HCT116 (cell line): ENCODE results near the gene PTP4A2. TPM values are rescaled to one million over a fixed set of nuclear protein-coding genes. Genes with fewer than 3 reads are reported as not detected.
A peak's percentile ranks its signal among the peaks of the same experiment; 100 is the strongest.

Experiments used
- ATAC-seq: fragments of 200-7000 bp; cut with Tn5 transposase; 2 replicates; pipeline ENCODE4 v1.9.1; 2020; ENCODE audit warnings: mild to moderate bottlenecking, moderate library complexity
- BruUV-seq: library from RNA; stranded (reverse); fragments of 400-500 nt; replicated peaks from 2 replicates; lab custom pipeline; 2021; lab: Mats Ljungman, UMichigan
- CTCF ChIA-PET: fragments of 300-600 bp; sonication (Branson Sonifier 250); formaldehyde crosslinking; loops from one replicate; lab custom pipeline; 2021; ENCODE audit warnings: antibody characterized with exemption; lab: Charles Lee
- POLR2A ChIA-PET: fragments of 300-600, 350-600 bp; sonication (Branson Sonifier 250); formaldehyde crosslinking; loops from one replicate; lab custom pipeline; 2021; ENCODE audit warnings: antibody characterized with exemption; lab: Charles Lee
- RAD21 ChIA-PET, 2 experiments: fragments of 300-600 bp; sonication (Branson Sonifier 250); formaldehyde crosslinking; loops; one replicate each; lab custom pipeline; 2023; ENCODE audit warnings: low total read pairs in 2 of 2; ENCODE audit not compliant: uncharacterized antibody in 2 of 2, unreplicated experiment in 2 of 2, low non-redundant PET in 1 of 2; lab: Charles Lee
- DNase-seq: peaks from one replicate; pipeline ENCODE4 v3.0.0-alpha.2; 2010; ENCODE audit warnings: low read depth, low spot score
- H2AFZ ChIP-seq: fragments of 200-600 bp; shearing (Covaris generic), sonication (generic); 2 replicates; pipeline ENCODE4 v1.6.1; 2017; ENCODE audit warnings: low read depth, mixed run types, mixed read lengths, antibody characterized with exemption, low read length; ENCODE audit not compliant: poor library complexity, severe bottlenecking
- H3K27ac ChIP-seq: 2 replicates; pipeline ENCODE4 v1.5.1; 2012; ENCODE audit warnings: low read depth, low read length
- H3K27me3 ChIP-seq: fragments of 200-600 bp; sonication (generic); 2 replicates; pipeline ENCODE4 v1.6.1; 2016; ENCODE audit warnings: mixed run types, low read length, mixed read lengths; ENCODE audit not compliant: insufficient read depth
- H3K36me3 ChIP-seq, 2 experiments: fragments of 200-500 bp in 1 of 2; fragments of 200-600 bp in 1 of 2; sonication (Bioruptor generic) in 1 of 2; sonication (generic) in 1 of 2; 2 replicates each; pipeline versions ENCODE4 v1.5.1 to v1.6.1; 2014 to 2016; ENCODE audit warnings: low read length in 2 of 2, inconsistent platforms in 1 of 2, mixed read lengths in 1 of 2, mixed run types in 1 of 2; ENCODE audit not compliant: insufficient read depth in 2 of 2, control insufficient read depth in 1 of 2
- H3K4me1 ChIP-seq, 2 experiments: fragments of 200-600 bp in 1 of 2; sonication (generic) in 1 of 2; 2 replicates each; pipeline versions ENCODE4 v1.5.1 to v1.6.1; 2012 to 2017; ENCODE audit warnings: low read length in 2 of 2, inconsistent platforms in 1 of 2, mild to moderate bottlenecking in 1 of 2, mixed read lengths in 1 of 2, mixed run types in 1 of 2, moderate library complexity in 1 of 2; ENCODE audit not compliant: insufficient read depth in 2 of 2, control insufficient read depth in 1 of 2
- H3K4me2 ChIP-seq: fragments of 200-600 bp; sonication (generic); 2 replicates; pipeline ENCODE4 v1.6.1; 2017; ENCODE audit warnings: mixed run types, low read length, mixed read lengths
- H3K4me3 ChIP-seq, 2 experiments: fragments of 200-600 bp in 1 of 2; sonication (generic) in 1 of 2; replicated peaks in 1 of 2; 2 replicates each; pipeline ENCODE4 v1.5.1; 2011 to 2016; ENCODE audit warnings: low read length in 2 of 2, control low read depth in 1 of 2, low read depth in 1 of 2, mild to moderate bottlenecking in 1 of 2, mixed read lengths in 1 of 2, mixed run types in 1 of 2
- H3K79me2 ChIP-seq: fragments of 200-600 bp; sonication (generic); 2 replicates; pipeline ENCODE4 v1.6.1; 2017; ENCODE audit warnings: mild to moderate bottlenecking, mixed run types, low read length, moderate library complexity, mixed read lengths; ENCODE audit not compliant: insufficient read depth
- H3K9ac ChIP-seq: fragments of 200-600 bp; sonication (generic); 2 replicates; pipeline ENCODE4 v1.6.1; 2016; ENCODE audit warnings: low read length, mixed read lengths
- H3K9me2 ChIP-seq: fragments of 200-600 bp; sonication (generic), shearing (Covaris generic); 2 replicates; pipeline ENCODE4 v1.6.1; 2017; ENCODE audit warnings: mixed run types, mild to moderate bottlenecking, moderate library complexity; ENCODE audit not compliant: insufficient read depth
- H3K9me3 ChIP-seq, 2 experiments: fragments of 200-500 bp in 1 of 2; fragments of 200-600 bp in 1 of 2; sonication (Bioruptor generic) in 1 of 2; sonication (generic) in 1 of 2; 2 replicates each; pipeline ENCODE4 v1.6.1; 2014 to 2017; ENCODE audit warnings: low read length in 2 of 2, mixed read lengths in 2 of 2, inconsistent platforms in 1 of 2, low read depth in 1 of 2, mild to moderate bottlenecking in 1 of 2, mixed run types in 1 of 2, moderate library complexity in 1 of 2; ENCODE audit not compliant: control insufficient read depth in 1 of 2, insufficient read depth in 1 of 2
- H4K20me1 ChIP-seq: fragments of 200-600 bp; sonication (generic), shearing (Covaris generic); 2 replicates; pipeline ENCODE4 v1.6.1; 2017; ENCODE audit warnings: mixed run types, mild to moderate bottlenecking, moderate library complexity; ENCODE audit not compliant: insufficient read depth
- CBX3 ChIP-seq: IDR thresholded peaks from 2 replicates; pipeline ENCODE4 v1.6.1; 2012; ENCODE audit warnings: low read depth
- CEBPB ChIP-seq: IDR thresholded peaks from 2 replicates; pipeline ENCODE4 v1.6.1; 2012; ENCODE audit warnings: low read depth
- EZH2 ChIP-seq: fragments of 200-600 bp; sonication (generic); IDR thresholded peaks from 2 replicates; pipeline ENCODE4 v1.6.1; 2017; ENCODE audit warnings: antibody characterized with exemption, mixed run types
- FOSL1 ChIP-seq: IDR thresholded peaks from 2 replicates; pipeline ENCODE4 v1.6.1; 2012; ENCODE audit warnings: low read depth
- JUND ChIP-seq: IDR thresholded peaks from 2 replicates; pipeline ENCODE4 v1.6.1; 2012
- MAX ChIP-seq: IDR thresholded peaks from 2 replicates; pipeline ENCODE4 v1.6.1; 2012
- POLR2AphosphoS5 ChIP-seq: IDR thresholded peaks from 2 replicates; pipeline ENCODE4 v1.6.1; 2011; ENCODE audit warnings: mild to moderate bottlenecking, low read depth, low read length, moderate library complexity
- RAD21 ChIP-seq: IDR thresholded peaks from 2 replicates; pipeline ENCODE4 v1.6.1; 2012; ENCODE audit warnings: low read depth, mild to moderate bottlenecking
- SP1 ChIP-seq: IDR thresholded peaks from 2 replicates; pipeline ENCODE4 v1.6.1; 2012; ENCODE audit warnings: low read depth
- YY1 ChIP-seq: IDR thresholded peaks from 2 replicates; pipeline ENCODE4 v1.6.1; 2011; ENCODE audit warnings: low read length, low read depth, moderate library complexity, mild to moderate bottlenecking; ENCODE audit not compliant: insufficient replicate concordance; ENCODE audit errors: extremely low read depth
- ZBTB33 ChIP-seq: IDR thresholded peaks from 2 replicates; pipeline ENCODE4 v1.6.1; 2011; ENCODE audit warnings: mild to moderate bottlenecking, low read length, moderate library complexity; ENCODE audit not compliant: insufficient replicate concordance; ENCODE audit errors: extremely low read depth
- ZFX ChIP-seq: fragments of 450-650 bp; IDR thresholded peaks from 2 replicates; pipeline ENCODE4 v1.6.1; 2017
- ZNF274 ChIP-seq: fragments of 200-500 bp; sonication (Bioruptor generic); IDR thresholded peaks from 2 replicates; pipeline ENCODE4 v1.6.1; 2014; ENCODE audit warnings: mild to moderate bottlenecking, low read depth, low read length, inconsistent platforms
- intact Hi-C: fragments of 100-400 bp; cut with micrococcal nuclease; formaldehyde crosslinking; loops from 2 replicates; pipeline ENCODE4 v1.10.0; 2022
- total RNA-seq: library from RNA; stranded (reverse); gene quantifications from one replicate; pipeline ENCODE4 v1.2.1, GENCODE V29; 2021; ENCODE audit not compliant: unreplicated experiment
- TF ChIP-seq, protein P1 (sequence below): IDR thresholded peaks from 2 replicates; pipeline ENCODE4 v1.6.1; 2012; ENCODE audit warnings: low read depth

Gene PTP4A2
- total RNA-seq, 1 experiment from 2014 or later: 267 TPM

- TF ChIP-seq ZBTB33: no peak
Observed at GRCh38 chr1:31955917-31956736, 18.0 kb upstream of the PTP4A2 start (continued).

- BruUV-seq: no TSS peak
- peak; percentile 79 for ATAC-seq
- H4K20me1 ChIP-seq: no peaks in the 10 kb centered on the region
- peak; percentile 66 for DNase-seq
- RAD21 ChIA-PET: interaction anchor here in 1 of 2 experiments (0.7 kb wide), 2 partner anchors 9 to 10 kb away, joined by 3 read pairs; no protein-coding TSS in a partner anchor
- no peak overlapping the region for H3K4me3 ChIP-seq
- peak overlapping the region; percentile 29 for H3K4me2 ChIP-seq
- H3K9ac ChIP-seq: peak overlapping the region; percentile 41
- no peak overlapping the region for H2AFZ ChIP-seq
- intact Hi-C loops: no loop called here
- H3K27ac ChIP-seq: peak overlapping the region; percentile 69
- no peaks in the 10 kb centered on the region for H3K9me2 ChIP-seq
- no peaks in the 10 kb centered on the region for H3K9me3 ChIP-seq
- no peaks in the 10 kb centered on the region for H3K79me2 ChIP-seq
- no peaks in the 10 kb centered on the region for H3K27me3 ChIP-seq
- no peaks in the 10 kb centered on the region for H3K36me3 ChIP-seq
- TF ChIP-seq, protein P1, sequence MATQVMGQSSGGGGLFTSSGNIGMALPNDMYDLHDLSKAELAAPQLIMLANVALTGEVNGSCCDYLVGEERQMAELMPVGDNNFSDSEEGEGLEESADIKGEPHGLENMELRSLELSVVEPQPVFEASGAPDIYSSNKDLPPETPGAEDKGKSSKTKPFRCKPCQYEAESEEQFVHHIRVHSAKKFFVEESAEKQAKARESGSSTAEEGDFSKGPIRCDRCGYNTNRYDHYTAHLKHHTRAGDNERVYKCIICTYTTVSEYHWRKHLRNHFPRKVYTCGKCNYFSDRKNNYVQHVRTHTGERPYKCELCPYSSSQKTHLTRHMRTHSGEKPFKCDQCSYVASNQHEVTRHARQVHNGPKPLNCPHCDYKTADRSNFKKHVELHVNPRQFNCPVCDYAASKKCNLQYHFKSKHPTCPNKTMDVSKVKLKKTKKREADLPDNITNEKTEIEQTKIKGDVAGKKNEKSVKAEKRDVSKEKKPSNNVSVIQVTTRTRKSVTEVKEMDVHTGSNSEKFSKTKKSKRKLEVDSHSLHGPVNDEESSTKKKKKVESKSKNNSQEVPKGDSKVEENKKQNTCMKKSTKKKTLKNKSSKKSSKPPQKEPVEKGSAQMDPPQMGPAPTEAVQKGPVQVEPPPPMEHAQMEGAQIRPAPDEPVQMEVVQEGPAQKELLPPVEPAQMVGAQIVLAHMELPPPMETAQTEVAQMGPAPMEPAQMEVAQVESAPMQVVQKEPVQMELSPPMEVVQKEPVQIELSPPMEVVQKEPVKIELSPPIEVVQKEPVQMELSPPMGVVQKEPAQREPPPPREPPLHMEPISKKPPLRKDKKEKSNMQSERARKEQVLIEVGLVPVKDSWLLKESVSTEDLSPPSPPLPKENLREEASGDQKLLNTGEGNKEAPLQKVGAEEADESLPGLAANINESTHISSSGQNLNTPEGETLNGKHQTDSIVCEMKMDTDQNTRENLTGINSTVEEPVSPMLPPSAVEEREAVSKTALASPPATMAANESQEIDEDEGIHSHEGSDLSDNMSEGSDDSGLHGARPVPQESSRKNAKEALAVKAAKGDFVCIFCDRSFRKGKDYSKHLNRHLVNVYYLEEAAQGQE: no peak
- TF ChIP-seq MAX: peak; percentile 98
- no peak for TF ChIP-seq EZH2
- peak; percentile 47 for TF ChIP-seq YY1
- peak; percentile 34 for TF ChIP-seq ZFX
- peak; percentile 95 for TF ChIP-seq CEBPB
- peak; percentile 42 for TF ChIP-seq ZBTB33
- peak; percentile 47 for TF ChIP-seq FOSL1
- no peak for TF ChIP-seq RAD21
- TF ChIP-seq SP1: peak; percentile 91
- peak; percentile 49; the same call in 1 of the 2 replicates for TF ChIP-seq POLR2AphosphoS5
- peak; percentile 76 for TF ChIP-seq CBX3
- peak; percentile 37; the same call in 1 of the 2 replicates for TF ChIP-seq JUND
- no peak for TF ChIP-seq ZNF274
- CTCF ChIA-PET: interaction anchor here (1.0 to 2.0 kb wide), 4 partner anchors 9 to 139 kb away, joined by 3 to 15 read pairs (median 3); partner anchors contain the start of gene SPOCD1
- peaks cover 23 to 33% of the 10 kb centered on the region in 2 experiments for H3K4me1 ChIP-seq
- POLR2A ChIA-PET: interaction anchor here (2.8 to 4.1 kb wide), 2 partner anchors 10 to 15 kb away, joined by 29 to 41 read pairs; partner anchors contain the start of gene PTP4A2
Observed at GRCh38 chr1:31954607-31955283, 16.6 kb upstream of the PTP4A2 start.
